HG03060 (cell line): ENCODE results near the gene GCNT2.
"Not testable (repeated sequence)": the region's sequence is repeated elsewhere in the genome, so short reads cannot be mapped to it uniquely, and the experiment has no call there.

Experiments
- ATAC-seq: cut with Tn5 transposase; IDR thresholded peaks from one replicate; pipeline ENCODE4 v1.9.1; 2021; ENCODE audit warnings: low read depth, moderate number of reproducible peaks; ENCODE audit not compliant: unreplicated experiment

GCNT2 gene

GRCh38 chr6:10577112-10577511, 56.0 kb downstream of the GCNT2 start:
- no peak for ATAC-seq

- ATAC-seq, result no peak
These were observed 57.6 kb downstream of the GCNT2 start for GRCh38 chr6:10578723-10579122.

- ATAC-seq, result no peak
These were observed 58.7 kb downstream of the GCNT2 start for GRCh38 chr6:10579803-10580202.

GRCh38 chr6:10580570-10580969, 59.4 kb downstream of the GCNT2 start:
- ATAC-seq, result no peak

GRCh38 chr6:10581402-10581801, 60.3 kb downstream of the GCNT2 start:
- not testable (repeated sequence) for ATAC-seq

- ATAC-seq, result no peak
These were observed 61.8 kb downstream of the GCNT2 start for GRCh38 chr6:10582774-10583508.

- ATAC-seq, result no peak
These were observed 62.4 kb downstream of the GCNT2 start for GRCh38 chr6:10583509-10583901.

GRCh38 chr6:10584607-10585006, 63.5 kb downstream of the GCNT2 start:
- ATAC-seq, result no peak

- no peak for ATAC-seq
These were observed 64.2 kb downstream of the GCNT2 start for GRCh38 chr6:10585209-10585845.

GRCh38 chr6:10586302-10586701, 65.2 kb downstream of the GCNT2 start:
- no peak for ATAC-seq

GRCh38 chr6:10587656-10588406, 66.7 kb downstream of the GCNT2 start:
- no peak for ATAC-seq

- no peak for ATAC-seq
These were observed 67.6 kb downstream of the GCNT2 start for GRCh38 chr6:10588562-10589428.

- ATAC-seq, result no peak
These were observed 68.2 kb downstream of the GCNT2 start for GRCh38 chr6:10589429-10589727.

GRCh38 chr6:10589983-10590382, 68.8 kb downstream of the GCNT2 start:
- ATAC-seq, result no peak

GRCh38 chr6:10591422-10592160, 70.4 kb downstream of the GCNT2 start:
- no peak for ATAC-seq

GRCh38 chr6:10595731-10596664, 74.8 kb downstream of the GCNT2 start:
- ATAC-seq, result no peak

- ATAC-seq, result no peak
These were observed 76.4 kb downstream of the GCNT2 start for GRCh38 chr6:10597499-10598001.

GRCh38 chr6:10598084-10598960, 77.2 kb downstream of the GCNT2 start:
- no peak for ATAC-seq
